ENCODE data around the gene C8B.

Gene C8B

DNA sequence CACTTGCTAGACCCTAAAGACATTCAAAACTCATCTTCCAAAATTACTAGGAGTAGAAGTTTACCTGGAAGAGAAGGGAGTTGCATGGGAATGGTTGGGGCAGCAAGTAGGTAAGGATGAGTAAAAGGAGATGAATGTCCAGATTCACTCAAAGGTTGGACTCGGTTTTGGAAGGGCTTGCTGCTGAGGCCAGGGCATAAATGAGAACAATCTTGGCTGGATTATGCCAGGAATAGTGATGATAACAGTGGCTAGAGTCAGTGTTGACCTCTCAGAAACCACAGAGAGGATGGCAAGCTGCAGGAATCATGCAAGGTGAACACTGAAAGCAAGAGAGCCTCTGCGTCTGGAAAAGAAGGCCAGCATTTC lies 67.8 kb downstream of the C8B start:
- no peak for DNase-seq (ENCODE audit: low read depth)

DNA sequence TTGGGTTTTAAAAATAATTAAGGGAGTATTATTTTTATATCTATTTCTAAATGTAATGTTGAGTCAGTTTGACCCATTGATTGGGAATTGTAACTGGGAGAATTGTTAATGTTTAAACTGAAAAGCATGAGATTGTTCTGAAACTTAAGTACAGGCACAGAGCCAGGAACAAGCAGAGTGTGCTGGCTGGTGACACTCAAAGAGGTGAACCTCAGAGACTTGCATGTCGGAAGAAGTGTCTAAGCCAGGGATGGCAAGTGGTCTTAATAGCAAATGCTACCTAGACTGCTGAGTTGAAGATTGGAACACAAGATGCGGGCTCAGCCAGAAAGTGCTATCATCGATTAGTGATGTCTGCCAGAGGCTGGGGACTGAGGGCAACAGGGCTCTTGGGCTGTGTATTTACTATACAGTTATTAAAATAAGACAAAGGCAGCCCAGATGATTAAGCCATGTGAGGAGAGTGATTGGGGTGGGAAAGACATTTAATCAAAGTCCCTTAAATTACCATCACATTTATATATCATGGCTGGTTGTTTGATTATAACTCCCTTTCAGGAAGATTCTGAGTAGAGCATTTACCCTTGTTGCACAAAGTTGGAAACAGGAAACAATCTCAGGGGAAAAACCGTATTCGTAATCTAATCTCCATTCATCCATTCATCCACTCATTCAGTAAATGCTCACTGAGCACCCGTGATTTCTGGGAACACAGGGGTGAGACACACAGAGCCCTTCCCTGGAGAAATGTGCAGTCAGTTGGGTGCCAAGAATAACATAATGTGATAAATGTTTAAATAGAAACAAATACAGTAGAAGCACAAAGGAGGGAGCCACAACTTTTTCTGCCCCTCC lies 68.4 kb downstream of the C8B start:
- no peak for DNase-seq (ENCODE audit: low read depth)

DNA sequence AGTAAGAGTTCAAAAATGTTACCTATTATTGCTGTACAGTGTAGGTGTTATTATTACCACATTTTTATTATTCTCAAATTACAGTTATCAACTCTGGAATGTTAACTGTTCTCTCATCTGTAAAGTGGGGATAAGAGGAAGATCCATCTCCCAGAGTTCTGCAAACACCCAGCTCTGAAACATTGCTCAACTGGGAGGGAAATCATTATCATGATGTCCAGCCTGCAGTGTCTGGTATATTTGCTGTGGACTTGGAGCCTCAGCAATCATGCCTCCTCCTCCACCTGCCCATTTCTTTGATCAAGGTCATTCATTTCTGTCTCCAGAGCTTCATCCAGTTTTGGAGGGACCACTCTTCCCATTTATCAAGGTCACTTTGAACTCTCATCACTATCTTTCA lies 71.8 kb downstream of the C8B start:
- no peak for DNase-seq (ENCODE audit: low read depth)

DNA sequence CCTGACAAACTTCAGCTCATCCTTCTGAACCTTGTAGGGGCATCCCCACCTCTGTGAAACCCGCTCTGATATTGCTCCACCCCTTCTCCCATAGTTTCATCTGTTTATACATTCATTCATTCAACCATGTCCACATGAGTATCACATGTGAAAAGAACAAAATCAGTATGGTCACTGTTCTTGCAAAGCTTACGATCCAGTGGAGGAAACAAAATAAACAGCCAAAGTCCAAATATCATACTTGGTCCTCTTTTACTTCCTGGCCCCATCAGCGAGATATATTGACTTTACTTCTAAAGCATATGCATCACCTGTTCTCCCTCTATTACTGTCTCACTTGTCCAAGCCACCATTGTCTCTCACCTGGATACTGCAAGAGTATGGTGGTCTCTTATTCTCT lies 75.6 kb downstream of the C8B start:
- no peak for DNase-seq (ENCODE audit: low read depth)

DNA sequence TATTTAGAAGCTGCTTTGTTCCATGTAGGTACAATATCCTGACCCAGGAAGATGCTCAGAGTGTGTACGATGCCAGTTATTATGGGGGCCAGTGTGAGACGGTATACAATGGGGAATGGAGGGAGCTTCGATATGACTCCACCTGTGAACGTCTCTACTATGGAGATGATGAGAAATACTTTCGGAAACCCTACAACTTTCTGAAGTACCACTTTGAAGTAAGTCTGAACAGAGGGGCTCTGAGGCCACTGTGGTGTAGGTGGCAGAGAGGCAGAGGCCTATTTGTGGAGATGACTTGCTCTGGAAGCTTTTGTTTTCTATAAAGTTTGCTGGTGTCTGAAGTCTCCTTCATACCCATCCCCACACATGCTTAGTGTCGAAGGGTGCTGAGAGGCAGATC lies 84.4 kb downstream of the C8B start:
- DNase-seq (ENCODE audit: low read depth), result no peak

DNA sequence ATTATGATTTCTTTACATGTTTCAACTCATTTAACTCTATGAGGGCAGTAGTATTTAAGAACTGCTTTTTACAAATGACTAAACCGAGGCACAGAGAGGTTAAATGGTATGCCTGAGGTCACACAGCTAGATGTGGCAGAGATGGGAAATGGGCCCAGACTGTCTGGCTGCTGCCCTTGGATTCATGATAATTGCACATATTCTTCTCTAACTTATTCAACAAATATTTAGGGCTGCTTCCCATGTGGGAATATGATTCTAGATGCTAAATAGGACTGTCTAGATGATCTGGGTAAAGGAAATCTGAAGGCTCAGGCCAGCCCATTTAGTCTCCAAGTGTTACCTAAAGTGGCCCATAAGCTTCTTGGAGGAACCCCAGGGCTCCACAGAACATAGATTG lies 85.0 kb downstream of the C8B start:
- no peak for DNase-seq (ENCODE audit: low read depth)
